Heart left ventricle (tissue), 16 donors: ENCODE measurements around the gene SYNDIG1. TPM values are rescaled to one million over a fixed set of nuclear protein-coding genes. Genes with fewer than 3 reads are reported as not detected.
A peak's percentile ranks its signal among the peaks of the same experiment; 100 is the strongest.

ENCODE experiments used
- ATAC-seq, 4 donors: fragments of 200-7000 bp; cut with Tn5 transposase; one replicate each; pipeline ENCODE4 v1.9.1; 2020 to 2022; ENCODE audit warnings: moderate library complexity in 4 of 4, mild to moderate bottlenecking in 3 of 4, moderate number of reproducible peaks in 1 of 4
- DNase-seq, 5 donors: peaks; one replicate each; pipeline ENCODE4 v3.0.0-alpha.2; 2020
- H3K27ac ChIP-seq, 12 donors: fragments of 200-600 bp; sonication (generic) in 4 of 12; one replicate each; pipeline versions ENCODE4 v1.5.0 to v1.8.0; 2016 to 2022; ENCODE audit warnings: mild to moderate bottlenecking in 2 of 12
- H3K27me3 ChIP-seq, 9 donors: fragments of 200-600 bp; sonication (generic) in 2 of 9; one replicate each; pipeline versions ENCODE4 v1.5.1 to v1.8.0; 2016 to 2022; ENCODE audit warnings: mild to moderate bottlenecking in 3 of 9
- H3K36me3 ChIP-seq, 9 donors: fragments of 200-600 bp; sonication (generic) in 2 of 9; one replicate each; pipeline versions ENCODE4 v1.5.0 to v1.8.0; 2018 to 2022; ENCODE audit warnings: mild to moderate bottlenecking in 2 of 9
- H3K4me1 ChIP-seq, 12 donors: fragments of 200-600 bp; sonication (generic) in 4 of 12; one replicate each; pipeline versions ENCODE4 v1.5.0 to v1.8.0; 2016 to 2022; ENCODE audit warnings: mild to moderate bottlenecking in 3 of 12
- H3K4me3 ChIP-seq, 12 donors: fragments of 200-600 bp; sonication (generic) in 4 of 12; one replicate each; pipeline versions ENCODE4 v1.5.0 to v1.8.0; 2017 to 2022; ENCODE audit warnings: mild to moderate bottlenecking in 9 of 12, moderate library complexity in 4 of 12
- H3K9me3 ChIP-seq, 12 donors: fragments of 200-600 bp; sonication (generic) in 4 of 12; one replicate each; pipeline versions ENCODE4 v1.5.0 to v1.8.0; 2016 to 2022; ENCODE audit warnings: mild to moderate bottlenecking in 1 of 12
- POLR2A ChIP-seq, 2 donors: fragments of 450-650 bp; IDR thresholded peaks; one replicate each; pipeline ENCODE4 v1.6.1; 2017; ENCODE audit warnings: antibody characterized with exemption in 2 of 2, mild to moderate bottlenecking in 2 of 2, moderate library complexity in 2 of 2
- WGBS, 4 donors: extraction: QIAGEN DNeasy Blood & Tissue Kit in 2 of 4; methylation state at CpG; one replicate each; pipeline versions ENCODE4 v1.1.5 to v1.1.7; 2013 to 2018; 5-methylcytosine and 5-hydroxymethylcytosine counted together
- intact Hi-C, 10 donors: fragments of 100-400 bp; cut with DNase I; formaldehyde crosslinking; loops; one replicate each; pipeline versions ENCODE4 v1.11.1 to v1.14.2; 2022
- polyA plus RNA-seq, 2 donors: library from polyadenylated mRNA; stranded (reverse); fragments of 200-250 nt; gene quantifications; one replicate each; pipeline ENCODE4 v1.2.3, GENCODE V29; 2013
- total RNA-seq, 9 donors: library from RNA; depleted of rRNA in 2 of 9; stranded (reverse); fragments of >200 nt in 2 of 9; fragmentation: NEBNext Ultra II Directional in 3 of 9; extraction: Animal tissue kit (Norgen Biotek cat#: 25700) in 3 of 9; gene quantifications; one replicate each; pipeline versions ENCODE4 v1.1.0 to v1.2.4, GENCODE V29; 2016 to 2023
- TF ChIP-seq, protein P1 (sequence below), 12 donors: fragments of 200-600 bp; sonication (generic) in 4 of 12; IDR thresholded peaks; one replicate each; pipeline versions ENCODE4 v1.5.0 to v1.8.0; 2018 to 2022; ENCODE audit warnings: antibody characterized with exemption in 12 of 12, mild to moderate bottlenecking in 5 of 12
- donor health status: ischemic (EF 13 %, LVEDD 7.1; RV severe dilation, severe dysfunction).
- donor health status: healthy with polysubstance abuse.
- donor health status: DM: no; HTN: yes; CAD: no.
- donor health status: DM: no; HTN: no; CAD: no.
- donor health status: ischemic (EF 25% LVEDD 6.9; RV normal size, moderate dysfunction).
- donor health status: ischemic (EF 25% LVEDD 5.7; RV mildly dilated, moderate dysfunction).
- donor health status: healthy.
- donor health status: DM: yes; HTN: yes; CAD: no.
- donor health status: ischemic (EF 35%, LVEDD 5.7; RV mildly dilated, moderate dysfunction).
- donor health status: nonischemic (EF 11% LVEDD 7.7; RV severe dilation, severe dysfunction).
- donor health status: DM: yes; HTN: yes; CAD: no.
- donor health status: PGD.
- donor health status: ischemic (EF 29% LVEDD 5.4; RV normal size, mild dysfunction).
- donor health status: nonischemic (EF 23%, LVEDD 6.1; RV moderate dilation, normal function).

SYNDIG1 gene
- total and polyA plus RNA-seq, 11 donors, result 8.4 to 41.8 (median 23.0) TPM

DNA sequence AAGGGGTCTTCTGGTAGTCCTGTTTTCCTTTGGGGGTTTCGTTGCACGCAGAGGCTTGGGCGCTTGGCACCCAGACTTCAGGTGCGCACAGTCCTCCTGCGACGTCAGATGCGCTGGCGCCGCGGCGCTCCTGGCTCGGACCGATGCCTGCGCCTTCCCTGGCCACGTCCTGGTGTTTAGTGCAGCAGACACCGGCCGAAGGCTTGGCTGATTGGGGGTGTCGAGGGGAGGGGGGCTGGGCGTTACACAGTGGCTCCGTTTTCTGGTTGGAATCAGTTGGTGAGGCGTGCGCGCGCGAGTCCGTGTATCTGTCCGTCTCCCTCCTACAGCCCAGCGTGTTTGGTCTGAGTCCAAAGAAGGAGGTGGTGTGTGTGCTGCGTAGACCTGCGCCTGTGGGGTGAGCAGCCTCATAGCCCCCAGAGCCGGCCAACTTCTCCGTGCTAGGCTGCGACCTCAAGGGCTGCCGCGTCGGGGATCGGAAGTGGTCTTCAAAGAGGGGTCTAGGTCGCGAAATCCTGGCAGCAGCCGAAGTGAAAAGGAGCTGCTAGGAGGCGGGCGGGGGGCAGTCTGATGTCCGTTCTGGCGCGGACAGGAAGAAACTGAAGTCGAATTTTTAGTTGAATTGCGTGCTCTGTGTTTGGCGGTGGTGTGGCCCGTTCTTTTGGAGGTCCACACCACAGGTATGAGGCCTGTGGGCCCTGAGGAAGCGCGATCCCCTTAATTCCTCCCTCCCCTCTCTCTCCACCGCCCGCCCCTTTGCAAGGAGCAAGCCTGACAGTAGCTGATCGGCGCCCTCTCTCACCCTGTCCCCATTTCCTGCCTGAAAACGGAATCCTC, 1.5 kb downstream of the SYNDIG1 start:
- DNase-seq, result no peak
- Histone ChIP-seq H3K4me3 (peak overlapping the region; percentile 37 to 67 (median 58)), H3K27ac (peak overlapping the region in 7 of 12 donors; percentile 67 to 90 (median 87)), H3K27me3 (peaks cover 0 to 48% (median 7%) of the 10 kb centered on the region in 9 donors), H3K36me3 (no peaks in the 10 kb centered on the region), H3K9me3 (no peaks in the 10 kb centered on the region), H3K4me1 (peaks cover 0 to 38% (median 4%) of the 10 kb centered on the region in 12 donors)
- WGBS, 4 donors, result 1% methylated on average over 33 to 56 of the region's 56 CpGs
- ATAC-seq, result peak in 3 of 4 donors; percentile 44 to 59 (median 53)
- no peak for TF ChIP-seq POLR2A (IDR thresholded peaks at IDR 0.05)
- TF ChIP-seq, protein P1, sequence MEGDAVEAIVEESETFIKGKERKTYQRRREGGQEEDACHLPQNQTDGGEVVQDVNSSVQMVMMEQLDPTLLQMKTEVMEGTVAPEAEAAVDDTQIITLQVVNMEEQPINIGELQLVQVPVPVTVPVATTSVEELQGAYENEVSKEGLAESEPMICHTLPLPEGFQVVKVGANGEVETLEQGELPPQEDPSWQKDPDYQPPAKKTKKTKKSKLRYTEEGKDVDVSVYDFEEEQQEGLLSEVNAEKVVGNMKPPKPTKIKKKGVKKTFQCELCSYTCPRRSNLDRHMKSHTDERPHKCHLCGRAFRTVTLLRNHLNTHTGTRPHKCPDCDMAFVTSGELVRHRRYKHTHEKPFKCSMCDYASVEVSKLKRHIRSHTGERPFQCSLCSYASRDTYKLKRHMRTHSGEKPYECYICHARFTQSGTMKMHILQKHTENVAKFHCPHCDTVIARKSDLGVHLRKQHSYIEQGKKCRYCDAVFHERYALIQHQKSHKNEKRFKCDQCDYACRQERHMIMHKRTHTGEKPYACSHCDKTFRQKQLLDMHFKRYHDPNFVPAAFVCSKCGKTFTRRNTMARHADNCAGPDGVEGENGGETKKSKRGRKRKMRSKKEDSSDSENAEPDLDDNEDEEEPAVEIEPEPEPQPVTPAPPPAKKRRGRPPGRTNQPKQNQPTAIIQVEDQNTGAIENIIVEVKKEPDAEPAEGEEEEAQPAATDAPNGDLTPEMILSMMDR (IDR thresholded peaks at IDR 0.05), result no peak
- intact Hi-C loops, result loop anchor here in 1 of 10 donors (10.0 kb wide), 1 partner anchor 144 kb away; no protein-coding TSS in a partner anchor

DNA sequence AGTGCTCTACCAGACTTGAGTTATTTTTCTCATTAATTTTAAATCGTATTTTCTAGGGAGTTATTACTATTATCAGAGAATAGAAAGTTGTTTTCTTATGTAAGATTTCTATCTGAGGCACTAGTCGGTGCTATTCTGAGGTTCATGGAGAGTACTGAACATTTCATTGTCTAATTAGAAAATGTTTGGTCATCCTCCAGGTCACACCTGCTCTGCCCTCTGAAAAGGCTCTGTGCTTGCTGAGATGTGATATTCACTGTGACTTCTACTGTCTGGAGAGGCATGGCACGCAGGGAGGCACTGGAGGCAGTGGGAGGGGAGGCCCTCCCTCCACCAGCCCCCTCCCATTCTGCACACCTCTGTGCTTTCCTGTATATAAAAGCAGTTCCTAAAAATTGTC, 3.0 kb downstream of the SYNDIG1 start:
- WGBS, 4 donors, result 40 to 52% (median 50%) methylated on average over 3 of the region's 3 CpGs
- TF ChIP-seq, protein P1 (IDR thresholded peaks at IDR 0.05), result no peak
- no peak for TF ChIP-seq POLR2A (IDR thresholded peaks at IDR 0.05)
- no peak overlapping the region for H3K4me3 ChIP-seq
- H3K27me3 ChIP-seq, result peaks cover 0 to 48% (median 7%) of the 10 kb centered on the region in 9 donors
- ATAC-seq (no peak), DNase-seq (no peak)
- intact Hi-C loops, result loop anchor here in 1 of 10 donors (10.0 kb wide), 1 partner anchor 142 kb away; no protein-coding TSS in a partner anchor
- peaks cover 0 to 38% (median 4%) of the 10 kb centered on the region in 12 donors for H3K4me1 ChIP-seq
- H3K36me3 ChIP-seq, result no peaks in the 10 kb centered on the region
- no peaks in the 10 kb centered on the region for H3K9me3 ChIP-seq
- no peak overlapping the region for H3K27ac ChIP-seq

DNA sequence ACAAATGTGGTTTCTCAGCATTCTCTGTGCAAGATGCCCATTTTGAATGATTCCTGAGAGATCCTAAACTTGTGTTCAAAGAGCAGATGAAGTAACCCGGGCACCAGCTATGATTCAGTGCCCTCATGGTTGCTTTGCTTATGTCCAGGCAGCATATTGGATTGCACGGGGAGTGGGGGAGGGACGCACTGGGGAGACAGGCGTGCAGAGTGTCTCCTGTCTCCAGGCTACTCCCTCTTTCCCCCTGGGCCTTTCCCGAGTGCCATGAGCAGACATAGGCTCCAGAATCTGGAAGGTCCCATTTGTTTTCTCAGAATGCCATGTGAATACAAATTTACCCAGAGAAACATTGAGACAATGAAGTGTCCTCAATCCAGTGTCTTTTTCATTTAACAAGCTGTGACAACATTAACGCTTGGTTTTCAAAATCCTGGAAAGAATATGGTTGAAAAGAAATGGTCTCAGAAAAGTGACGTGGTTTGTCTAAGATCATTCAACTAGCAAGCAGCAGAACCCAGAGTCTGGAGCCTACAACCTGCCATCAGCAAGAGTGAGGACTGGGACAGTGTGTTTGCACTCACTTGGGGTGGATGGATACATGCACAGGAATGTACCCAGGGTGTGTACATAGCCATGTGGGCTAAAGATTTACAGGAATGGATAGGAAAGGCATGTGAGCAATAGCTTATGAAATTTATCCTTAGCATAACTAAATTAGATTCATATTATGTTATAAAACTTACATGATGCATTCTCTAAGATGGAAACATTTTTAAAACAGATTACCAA, 4.2 kb downstream of the SYNDIG1 start:
- peaks cover 0 to 40% (median 7%) of the 10 kb centered on the region in 9 donors for H3K27me3 ChIP-seq
- no peaks in the 10 kb centered on the region for H3K36me3 ChIP-seq
- 53 to 67% (median 57%) methylated on average over 7 of the region's 7 CpGs for WGBS, 4 donors
- no peaks in the 10 kb centered on the region for H3K9me3 ChIP-seq
- H3K4me1 ChIP-seq, result peaks cover 0 to 50% (median 5%) of the 10 kb centered on the region in 12 donors
- intact Hi-C loops, result loop anchor here in 1 of 10 donors (10.0 kb wide), 1 partner anchor 141 kb away; no protein-coding TSS in a partner anchor
- H3K27ac ChIP-seq, result no peak overlapping the region
- TF ChIP-seq, protein P1 (IDR thresholded peaks at IDR 0.05), result no peak
- no peak for TF ChIP-seq POLR2A (IDR thresholded peaks at IDR 0.05)
- DNase-seq (no peak), ATAC-seq (no peak)
- H3K4me3 ChIP-seq, result no peak overlapping the region
